Ascending aorta (tissue), 2 donors: ENCODE measurements around the gene ARHGAP35. TPM values are rescaled to one million over a fixed set of nuclear protein-coding genes. Genes with fewer than 3 reads are reported as not detected.

ENCODE experiments used
- DNase-seq, 2 donors: peaks; one replicate each; pipeline ENCODE4 v3.0.0-alpha.2; 2019; ENCODE audit warnings: low spot score in 2 of 2
- H3K27ac ChIP-seq, 2 donors: fragments of 200-600 bp; sonication (generic); one replicate each; pipeline ENCODE4 v1.5.1; 2016 to 2017; ENCODE audit warnings: mild to moderate bottlenecking in 1 of 2
- H3K27me3 ChIP-seq: fragments of 200-600 bp; sonication (generic); one replicate; pipeline ENCODE4 v1.5.1; 2017
- H3K36me3 ChIP-seq, 2 donors: fragments of 200-600 bp; sonication (generic); one replicate each; pipeline ENCODE4 v1.5.1; 2016
- H3K4me1 ChIP-seq, 2 donors: fragments of 200-600 bp; sonication (generic); one replicate each; pipeline ENCODE4 v1.5.1; 2016 to 2017; ENCODE audit warnings: mild to moderate bottlenecking in 1 of 2
- H3K4me3 ChIP-seq, 2 donors: fragments of 200-600 bp; sonication (generic); one replicate each; pipeline ENCODE4 v1.5.1; 2016 to 2017; ENCODE audit warnings: mild to moderate bottlenecking in 1 of 2
- H3K9me3 ChIP-seq, 2 donors: fragments of 200-600 bp; sonication (generic); one replicate each; pipeline ENCODE4 v1.5.1; 2016
- intact Hi-C: fragments of 100-400 bp; cut with DNase I; formaldehyde crosslinking; loops from one replicate; pipeline ENCODE4 v1.15.1; 2023
- total RNA-seq: library from RNA; depleted of rRNA; stranded (reverse); fragments of >200 nt; gene quantifications from one replicate; pipeline ENCODE4 v1.1.0, GENCODE V29; 2016
- TF ChIP-seq, protein P1 (sequence below), 3 experiments: fragments of 200-600 bp in 2 of 3; fragments of 450-650 bp in 1 of 3; sonication (generic) in 2 of 3; IDR thresholded peaks; one replicate each; pipeline ENCODE4 v1.5.1; 2016 to 2019; ENCODE audit warnings: antibody characterized with exemption in 3 of 3, mild to moderate bottlenecking in 1 of 3, moderate library complexity in 1 of 3

Gene ARHGAP35
- total RNA-seq = 23.7 TPM

DNA sequence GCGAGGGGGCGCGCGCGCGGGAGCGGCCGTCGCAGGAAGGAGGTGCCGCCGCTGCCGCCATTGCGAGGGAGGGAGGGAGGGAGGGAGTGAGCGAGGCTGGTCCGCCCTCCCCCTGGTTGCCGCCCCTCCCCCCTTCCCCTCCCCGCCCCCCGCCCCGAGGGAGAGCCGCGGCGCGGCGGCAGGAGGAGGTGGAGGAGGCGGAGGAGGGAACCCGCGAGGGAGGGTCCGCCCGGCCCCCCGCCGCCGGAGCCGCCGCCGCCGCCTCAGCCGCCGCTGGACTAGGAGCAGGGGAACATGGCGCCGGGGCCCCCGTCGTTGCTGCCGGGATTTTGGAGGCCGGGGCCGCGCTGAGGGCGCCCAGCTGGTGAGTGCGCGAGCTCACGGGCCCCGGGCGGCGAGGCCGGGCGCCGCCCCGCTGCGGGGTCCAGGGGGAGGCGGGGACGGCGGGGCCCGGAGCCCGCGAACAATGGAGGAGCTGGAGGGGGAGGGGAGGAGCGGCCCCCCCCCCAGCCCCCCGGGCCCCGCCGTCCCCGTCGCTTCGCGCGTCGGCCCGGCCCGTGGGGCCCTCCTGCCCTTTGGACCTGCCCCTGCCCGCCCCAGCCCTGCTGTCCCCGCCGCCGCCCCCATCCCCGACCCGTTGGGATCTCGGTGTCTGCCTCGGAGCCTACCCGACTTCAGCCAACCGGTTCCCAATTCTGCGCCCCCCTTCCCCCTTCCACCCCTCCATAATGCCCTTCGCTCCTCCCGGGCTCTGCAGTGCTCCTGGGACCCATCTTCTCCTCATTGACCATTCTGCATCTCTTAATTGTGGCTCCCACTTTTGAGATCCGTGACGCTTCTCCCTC lies at the start of gene ARHGAP35:
Gene ARHGAP35, plus strand, starts transcription at position 152 of the 845 bp plus-strand sequence. CDS start 57,679 bp downstream, outside the sequence.
- intact Hi-C loops = loop anchor here (1.0 to 5.0 kb wide), 4 partner anchors 38 to 396 kb away; partner anchors contain the start of genes CCDC9 and ZC3H4

DNA sequence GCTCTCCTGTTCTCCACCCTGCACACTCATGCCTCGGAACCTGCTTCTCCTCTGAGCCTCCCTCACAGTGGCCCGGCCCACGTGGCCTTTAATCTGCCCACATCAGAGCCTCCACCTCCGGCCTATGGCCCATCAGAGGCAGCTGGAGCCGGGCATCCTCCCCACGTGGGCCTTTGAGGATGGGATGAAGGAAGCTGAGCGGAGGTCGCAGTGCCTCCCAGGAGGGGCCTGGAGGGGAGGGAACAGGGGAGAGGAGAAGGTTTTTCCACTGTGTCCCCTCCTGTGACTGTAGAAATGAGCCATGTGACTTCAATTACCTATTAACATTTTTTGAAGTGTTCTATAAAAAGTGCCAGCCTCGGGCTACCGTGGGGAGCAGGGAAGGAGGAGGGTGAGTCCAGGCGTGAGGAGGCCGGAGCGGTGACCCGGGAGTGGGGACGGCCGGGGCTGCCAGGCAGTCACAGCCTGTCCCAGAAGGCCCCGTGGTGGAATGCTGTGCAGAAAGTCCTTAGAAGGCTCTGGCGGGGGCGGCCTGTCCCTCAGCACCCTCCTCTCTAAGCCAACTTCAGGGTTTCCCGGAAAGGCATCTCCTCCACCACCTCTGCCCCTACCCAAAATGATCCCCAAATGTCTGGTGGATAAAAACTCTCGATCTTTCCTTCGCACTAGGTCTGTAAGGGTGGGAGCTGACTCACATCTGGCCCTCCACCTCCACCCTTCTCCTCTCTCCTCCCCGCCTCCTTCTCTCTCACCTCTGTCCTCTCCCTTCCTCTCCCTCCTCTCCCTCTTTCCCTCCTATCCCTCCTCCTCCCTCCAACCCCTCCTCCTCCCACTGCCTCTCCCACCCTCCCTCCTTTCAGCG lies 47.6 kb upstream of the ARHGAP35 start:
- Histone ChIP-seq H3K9me3 (no peaks in the 10 kb centered on the region), H3K4me1 (peaks cover 0 to 5% of the 10 kb centered on the region in 2 donors), H3K36me3 (no peaks in the 10 kb centered on the region), H3K4me3 (no peak overlapping the region), H3K27me3 (no peaks in the 10 kb centered on the region), H3K27ac (peak overlapping the region; percentile 73 to 79)
- DNase-seq = peak in 1 of 2 donors; percentile 78
- TF ChIP-seq, protein P1, sequence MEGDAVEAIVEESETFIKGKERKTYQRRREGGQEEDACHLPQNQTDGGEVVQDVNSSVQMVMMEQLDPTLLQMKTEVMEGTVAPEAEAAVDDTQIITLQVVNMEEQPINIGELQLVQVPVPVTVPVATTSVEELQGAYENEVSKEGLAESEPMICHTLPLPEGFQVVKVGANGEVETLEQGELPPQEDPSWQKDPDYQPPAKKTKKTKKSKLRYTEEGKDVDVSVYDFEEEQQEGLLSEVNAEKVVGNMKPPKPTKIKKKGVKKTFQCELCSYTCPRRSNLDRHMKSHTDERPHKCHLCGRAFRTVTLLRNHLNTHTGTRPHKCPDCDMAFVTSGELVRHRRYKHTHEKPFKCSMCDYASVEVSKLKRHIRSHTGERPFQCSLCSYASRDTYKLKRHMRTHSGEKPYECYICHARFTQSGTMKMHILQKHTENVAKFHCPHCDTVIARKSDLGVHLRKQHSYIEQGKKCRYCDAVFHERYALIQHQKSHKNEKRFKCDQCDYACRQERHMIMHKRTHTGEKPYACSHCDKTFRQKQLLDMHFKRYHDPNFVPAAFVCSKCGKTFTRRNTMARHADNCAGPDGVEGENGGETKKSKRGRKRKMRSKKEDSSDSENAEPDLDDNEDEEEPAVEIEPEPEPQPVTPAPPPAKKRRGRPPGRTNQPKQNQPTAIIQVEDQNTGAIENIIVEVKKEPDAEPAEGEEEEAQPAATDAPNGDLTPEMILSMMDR (IDR thresholded peaks at IDR 0.05) = no peak
- intact Hi-C loops = loop anchor here (1.0 kb wide), 1 partner anchor 27 kb away; no protein-coding TSS in a partner anchor

More for the DNA sequence above, at the start of gene ARHGAP35:
- Histone ChIP-seq H3K9me3 (no peaks in the 10 kb centered on the region), H3K27ac (peak within 1 kb of the TSS; percentile 97 to 100), H3K4me3 (peak within 1 kb of the TSS; percentile 85 to 87), H3K27me3 (no peaks in the 10 kb centered on the region), H3K4me1 (peaks cover 12 to 29% of the 10 kb centered on the region in 2 donors), H3K36me3 (no peaks in the 10 kb centered on the region)
- TF ChIP-seq, protein P1 (IDR thresholded peaks at IDR 0.05) = no peak
- peak in 1 of 2 donors; percentile 65 for DNase-seq

DNA sequence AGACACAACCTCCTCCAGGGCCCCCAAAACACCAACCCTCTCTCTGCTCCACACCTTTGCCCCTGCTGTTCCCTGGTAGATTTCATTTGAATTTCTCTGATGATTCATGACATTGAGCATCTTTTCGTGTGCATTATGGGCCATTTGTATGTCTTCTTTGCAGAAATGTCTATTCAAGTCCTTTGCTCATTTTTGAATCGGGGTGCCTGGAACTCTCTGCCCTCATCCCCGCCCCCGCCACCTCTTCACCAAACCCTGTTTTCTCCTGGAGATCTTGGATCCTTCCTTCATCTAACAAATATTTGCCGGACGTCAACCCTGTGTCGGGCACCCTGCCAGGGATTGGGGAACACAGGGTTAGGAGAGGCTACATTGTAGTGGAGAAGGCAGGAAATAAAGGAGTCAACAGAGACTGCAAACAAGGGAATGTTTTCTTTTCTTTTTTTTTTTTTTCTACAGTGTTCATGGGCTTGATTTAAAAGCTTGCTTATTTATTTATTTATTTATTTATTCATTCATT lies 46.9 kb upstream of the ARHGAP35 start:
- TF ChIP-seq, protein P1 (IDR thresholded peaks at IDR 0.05) = no peak
- peak overlapping the region; percentile 73 to 79 for H3K27ac ChIP-seq
- no peak overlapping the region for H3K4me3 ChIP-seq
- H3K27me3 ChIP-seq = no peaks in the 10 kb centered on the region
- no peaks in the 10 kb centered on the region for H3K36me3 ChIP-seq
- peaks cover 0 to 5% of the 10 kb centered on the region in 2 donors for H3K4me1 ChIP-seq
- H3K9me3 ChIP-seq = no peaks in the 10 kb centered on the region
- peak in 1 of 2 donors; percentile 79 for DNase-seq
- intact Hi-C loops = loop anchor here (1.0 kb wide), 1 partner anchor 26 kb away; no protein-coding TSS in a partner anchor

DNA sequence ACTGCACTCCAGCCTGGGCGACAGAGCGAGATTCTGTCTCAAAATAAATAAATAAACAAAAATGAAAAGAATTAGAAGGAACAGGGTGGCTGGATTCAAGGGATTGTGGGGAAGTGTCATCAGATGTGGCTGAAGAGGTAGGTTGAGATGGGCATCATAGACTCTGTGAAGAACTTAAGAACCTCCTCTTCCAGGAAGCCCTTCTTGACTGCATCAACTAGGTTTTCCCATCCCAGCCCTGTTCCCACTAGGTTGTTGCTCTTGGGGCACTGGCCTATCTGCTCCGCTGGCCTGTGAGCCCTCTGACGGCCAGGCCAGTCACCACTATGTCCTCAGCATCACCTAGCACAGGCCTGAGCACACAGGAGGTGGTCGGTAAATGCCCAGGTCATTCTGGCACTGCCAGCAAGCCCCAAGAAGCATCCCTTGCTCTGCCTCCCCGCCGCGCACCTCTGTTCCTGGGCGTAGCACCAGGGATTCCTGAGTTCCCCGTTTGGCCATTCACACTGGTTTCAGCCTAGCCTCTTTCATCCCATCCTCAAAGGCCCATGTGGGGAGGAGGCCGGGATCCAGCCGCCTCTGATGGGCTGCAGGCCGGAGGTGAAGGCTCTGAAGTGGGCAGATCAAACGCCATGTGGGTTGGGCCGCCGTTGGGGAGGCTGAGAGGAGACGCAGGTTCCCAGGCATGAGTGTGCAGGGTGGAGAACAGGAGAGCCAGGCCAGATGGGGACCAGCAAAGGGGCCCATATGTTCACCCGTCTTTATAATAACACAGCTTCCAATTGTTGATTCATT lies 44.8 kb upstream of the ARHGAP35 start:
- Histone ChIP-seq H3K9me3 (no peaks in the 10 kb centered on the region), H3K4me1 (peaks cover 0 to 5% of the 10 kb centered on the region in 2 donors), H3K4me3 (no peak overlapping the region), H3K27ac (no peak overlapping the region), H3K36me3 (no peaks in the 10 kb centered on the region), H3K27me3 (no peaks in the 10 kb centered on the region)
- intact Hi-C loops = no loop called here
- TF ChIP-seq, protein P1 (IDR thresholded peaks at IDR 0.05) = no peak
- no peak for DNase-seq

DNA sequence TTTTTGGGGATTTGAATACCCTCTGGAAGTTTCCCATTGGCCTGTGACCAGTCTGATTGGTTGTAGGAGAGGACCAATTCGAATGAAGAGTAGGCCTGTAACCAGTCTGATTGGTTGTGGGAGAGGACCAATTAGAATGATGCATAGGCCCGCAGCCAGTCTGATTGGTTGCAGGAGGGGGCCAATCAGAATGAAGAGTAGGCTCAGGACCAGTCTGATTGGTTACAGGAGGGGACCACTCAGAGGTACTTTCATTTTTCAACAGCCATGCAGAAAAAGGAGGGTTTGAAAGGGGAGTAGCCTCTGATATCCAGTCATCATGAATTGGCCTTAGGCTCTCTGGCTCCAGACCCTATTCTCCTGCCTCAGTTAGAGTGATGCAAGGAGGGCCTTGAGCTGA lies 42.0 kb upstream of the ARHGAP35 start:
- Histone ChIP-seq H3K27ac (no peak overlapping the region), H3K27me3 (no peaks in the 10 kb centered on the region), H3K9me3 (no peaks in the 10 kb centered on the region), H3K4me1 (peaks cover 0 to under 1% of the 10 kb centered on the region in 2 donors), H3K36me3 (no peaks in the 10 kb centered on the region), H3K4me3 (no peak overlapping the region)
- intact Hi-C loops = no loop called here
- TF ChIP-seq, protein P1 (IDR thresholded peaks at IDR 0.05) = no peak
- no peak for DNase-seq
